Amniotic epithelial cell (primary cell): Measurements from ENCODE around the gene EMC1.
A peak's percentile ranks its signal among the peaks of the same experiment; 100 is the strongest.
"Not testable (repeated sequence)": the region's sequence is repeated elsewhere in the genome, so short reads cannot be mapped to it uniquely, and the experiment has no call there.

ENCODE experiments used
- DNase-seq: peaks from one replicate; pipeline ENCODE4 v3.0.0-alpha.2; 2010; ENCODE audit warnings: low read depth

Gene EMC1

GRCh38 chr1:19251305-19252196 is at the start of gene EMC1, which contains the start of gene MRTO4:
Gene EMC1, minus strand, starts transcription at chr1:19251524. Its CDS starts 15 bp downstream, at chr1:19251509.
Gene MRTO4, plus strand, starts transcription at chr1:19251805. Its CDS starts 31 bp downstream, at chr1:19251836.
- DNase-seq: peak; percentile 61

GRCh38 chr1:19300211-19300610 is 48.9 kb upstream of the EMC1 start:
- DNase-seq: no peak

GRCh38 chr1:19294638-19295037 is 43.3 kb upstream of the EMC1 start:
- no peak for DNase-seq

GRCh38 chr1:19289244-19289643 is 37.9 kb upstream of the EMC1 start:
- no peak for DNase-seq

GRCh38 chr1:19288324-19289241 is 37.3 kb upstream of the EMC1 start, which contains the start of gene AKR7A3:
Gene AKR7A3, minus strand, starts transcription at chr1:19288770. Its CDS starts 61 bp downstream, at chr1:19288709.
- not testable (repeated sequence) for DNase-seq

GRCh38 chr1:19287436-19288185 is 36.3 kb upstream of the EMC1 start:
- DNase-seq: no peak

- DNase-seq: not testable (repeated sequence)
These were observed 34.5 kb upstream of the EMC1 start for GRCh38 chr1:19285807-19286206.

- not testable (repeated sequence) for DNase-seq
These were observed 34.0 kb upstream of the EMC1 start for GRCh38 chr1:19285366-19285765.

GRCh38 chr1:19284881-19285280 is 33.6 kb upstream of the EMC1 start:
- DNase-seq: no peak

GRCh38 chr1:19283891-19284290 is 32.6 kb upstream of the EMC1 start:
- DNase-seq: no peak

- no peak for DNase-seq
These were observed 23.3 kb upstream of the EMC1 start for GRCh38 chr1:19274636-19275035.

GRCh38 chr1:19273844-19274531 is 22.7 kb upstream of the EMC1 start:
- DNase-seq: not testable (repeated sequence)

GRCh38 chr1:19273106-19273843 is 22.0 kb upstream of the EMC1 start:
- DNase-seq: no peak

- no peak for DNase-seq
These were observed 20.7 kb upstream of the EMC1 start for GRCh38 chr1:19272064-19272463.

- not testable (repeated sequence) for DNase-seq
These were observed 19.0 kb upstream of the EMC1 start for GRCh38 chr1:19270343-19270730.

GRCh38 chr1:19269427-19270342 is 18.4 kb upstream of the EMC1 start:
- not testable (repeated sequence) for DNase-seq

- no peak for DNase-seq
These were observed 17.1 kb upstream of the EMC1 start for GRCh38 chr1:19268445-19268844.

GRCh38 chr1:19262744-19263143 is 11.4 kb upstream of the EMC1 start:
- no peak for DNase-seq

GRCh38 chr1:19262047-19262446 is 10.7 kb upstream of the EMC1 start:
- DNase-seq: no peak
